Neural cell (in vitro differentiated cells): ENCODE data around the gene LPAR1. TPM values are rescaled to one million over a fixed set of nuclear protein-coding genes. Genes with fewer than 3 reads are reported as not detected.

ENCODE experiments used
- H2AFZ ChIP-seq: fragments of 200-600, 300-800 bp; sonication (generic), shearing (Covaris generic); 2 replicates; pipeline ENCODE4 v1.6.0; 2014; ENCODE audit warnings: low read depth, mild to moderate bottlenecking, antibody characterized with exemption, low read length, moderate library complexity
- H3F3A ChIP-seq: fragments of 200-600 bp; shearing (Covaris generic); 2 replicates; pipeline ENCODE4 v1.6.1; 2016; ENCODE audit warnings: mild to moderate bottlenecking, moderate library complexity, mixed read lengths, antibody characterized with exemption, low read length; ENCODE audit not compliant: insufficient read depth, poor library complexity, severe bottlenecking
- H3K27ac ChIP-seq: fragments of 200-600, 300-800 bp; sonication (generic), shearing (Covaris generic); 2 replicates; pipeline ENCODE4 v1.5.1; 2014; ENCODE audit warnings: mild to moderate bottlenecking, low read length, moderate library complexity
- H3K27me3 ChIP-seq: fragments of 300-800, 200-600 bp; sonication (generic), shearing (Covaris generic); 2 replicates; pipeline ENCODE4 v1.6.0; 2014; ENCODE audit warnings: mild to moderate bottlenecking, low read depth, low read length, moderate library complexity; ENCODE audit not compliant: insufficient read depth
- H3K36me3 ChIP-seq: fragments of 300-800, 200-600 bp; sonication (generic), shearing (Covaris generic); 2 replicates; pipeline ENCODE4 v1.5.1; 2014; ENCODE audit warnings: mild to moderate bottlenecking, antibody characterized with exemption, low read length, moderate library complexity; ENCODE audit not compliant: insufficient read depth
- H3K4me2 ChIP-seq: fragments of 300-800, 200-600 bp; sonication (generic), shearing (Covaris generic); 2 replicates; pipeline ENCODE4 v1.6.0; 2014; ENCODE audit warnings: mild to moderate bottlenecking, low read length
- H3K4me3 ChIP-seq: fragments of 300-800, 200-600 bp; sonication (generic), shearing (Covaris generic); 2 replicates; pipeline ENCODE4 v1.5.1; 2014; ENCODE audit warnings: mild to moderate bottlenecking, low read length, moderate library complexity
- H3K79me2 ChIP-seq: fragments of 200-600 bp; shearing (Covaris generic); replicated peaks from 2 replicates; pipeline ENCODE4 v1.6.0; 2014; ENCODE audit warnings: mild to moderate bottlenecking, low read length, moderate library complexity; ENCODE audit not compliant: insufficient read depth
- H3K9ac ChIP-seq: fragments of 300-800, 200-600 bp; sonication (generic), shearing (Covaris generic); 2 replicates; pipeline ENCODE4 v1.6.1; 2016; ENCODE audit warnings: mild to moderate bottlenecking, low read length, mixed read lengths
- H3K9me2 ChIP-seq: fragments of 200-600 bp; shearing (Covaris generic); 2 replicates; pipeline ENCODE4 v1.6.1; 2016; ENCODE audit warnings: mild to moderate bottlenecking, low read length, mixed read lengths; ENCODE audit not compliant: insufficient read depth
- H3K9me3 ChIP-seq: fragments of 200-600, 300-800 bp; sonication (generic), shearing (Covaris generic); 2 replicates; pipeline ENCODE4 v1.6.1; 2016; ENCODE audit warnings: mild to moderate bottlenecking, mixed run types, low read length, moderate library complexity, mixed read lengths
- H4K20me1 ChIP-seq: fragments of 200-600 bp; shearing (Covaris generic); 2 replicates; pipeline ENCODE4 v1.6.1; 2016; ENCODE audit warnings: mild to moderate bottlenecking, mixed run types; ENCODE audit not compliant: insufficient read depth
- CTCF ChIP-seq: fragments of 450-650 bp; IDR thresholded peaks from 2 replicates; pipeline ENCODE4 v1.5.1; 2014; ENCODE audit warnings: antibody characterized with exemption, mild to moderate bottlenecking, moderate library complexity; ENCODE audit not compliant: poor library complexity, severe bottlenecking
- EP300 ChIP-seq: fragments of 450-650 bp; conservative IDR thresholded peaks from 2 replicates; pipeline ENCODE4 v1.6.1; 2014; ENCODE audit warnings: antibody characterized with exemption, mild to moderate bottlenecking, moderate library complexity; ENCODE audit not compliant: poor library complexity, severe bottlenecking
- EZH2 ChIP-seq: fragments of 200-600, 300-800 bp; shearing (Covaris generic), sonication (generic); IDR thresholded peaks from 2 replicates; pipeline ENCODE4 v1.6.1; 2014; ENCODE audit warnings: antibody characterized with exemption, low read length, borderline replicate concordance, mild to moderate bottlenecking; ENCODE audit not compliant: insufficient read depth, poor library complexity, severe bottlenecking
- MXI1 ChIP-seq: fragments of 450-650 bp; conservative IDR thresholded peaks from 2 replicates; pipeline ENCODE4 v1.6.1; 2014; ENCODE audit warnings: antibody characterized with exemption, mild to moderate bottlenecking; ENCODE audit not compliant: poor library complexity, severe bottlenecking
- POLR2AphosphoS5 ChIP-seq: IDR thresholded peaks from 2 replicates; pipeline ENCODE4 v1.6.1; 2012
- RAD21 ChIP-seq: fragments of 450-650 bp; conservative IDR thresholded peaks from 2 replicates; pipeline ENCODE4 v1.6.1; 2014; ENCODE audit warnings: antibody characterized with exemption, mild to moderate bottlenecking, moderate library complexity
- REST ChIP-seq: IDR thresholded peaks from 2 replicates; pipeline ENCODE4 v1.6.1; 2012; ENCODE audit warnings: borderline replicate concordance
- SMC3 ChIP-seq: fragments of 450-650 bp; conservative IDR thresholded peaks from 2 replicates; pipeline ENCODE4 v1.6.1; 2014; ENCODE audit warnings: antibody characterized with exemption, mild to moderate bottlenecking, moderate library complexity; ENCODE audit not compliant: poor library complexity
- TAF1 ChIP-seq: IDR thresholded peaks from 2 replicates; pipeline ENCODE4 v1.6.1; 2012; ENCODE audit warnings: low read depth
- polyA plus RNA-seq: library from polyadenylated mRNA; depleted of rRNA; stranded (reverse); fragments of >200 nt; gene quantifications from 2 replicates; pipeline ENCODE4 v1.2.3, GENCODE V29; 2014

Gene LPAR1
- polyA plus RNA-seq, 1 donor from 2014 or later = 0.54 TPM

- no peaks in the 10 kb centered on the region for H3K27me3 ChIP-seq
- H3K4me3 ChIP-seq = no peak overlapping the region
- H3K36me3 ChIP-seq = no peaks in the 10 kb centered on the region
- H2AFZ ChIP-seq = no peak overlapping the region
- H3K27ac ChIP-seq = no peak overlapping the region
- H3F3A ChIP-seq = no peaks in the 10 kb centered on the region
- no peaks in the 10 kb centered on the region for H3K9me2 ChIP-seq
- H3K9ac ChIP-seq = no peak overlapping the region
- H3K9me3 ChIP-seq = peaks cover 3% of the 10 kb centered on the region
- TF ChIP-seq EZH2 (no peak), CTCF (no peak), SMC3 (no peak), EP300 (no peak), RAD21 (no peak), POLR2AphosphoS5 (no peak)
- no peak overlapping the region for H3K4me2 ChIP-seq
- no peaks in the 10 kb centered on the region for H3K79me2 ChIP-seq
- H4K20me1 ChIP-seq = no peaks in the 10 kb centered on the region
Observed at GRCh38 chr9:110835404-110835803, 202.9 kb downstream of the LPAR1 start.

GRCh38 chr9:110832926-110833325 is 205.3 kb downstream of the LPAR1 start:
- Histone ChIP-seq H3K9me2 (no peaks in the 10 kb centered on the region), H3F3A (no peaks in the 10 kb centered on the region), H2AFZ (no peak overlapping the region), H3K27me3 (no peaks in the 10 kb centered on the region), H3K9me3 (peaks cover 3% of the 10 kb centered on the region), H3K4me2 (no peak overlapping the region), H3K79me2 (no peaks in the 10 kb centered on the region), H3K4me3 (no peak overlapping the region), H3K36me3 (no peaks in the 10 kb centered on the region), H3K9ac (no peak overlapping the region), H3K27ac (no peak overlapping the region), H4K20me1 (no peaks in the 10 kb centered on the region)
- TF ChIP-seq TAF1 = no peak
- TF ChIP-seq EP300 = no peak
- no peak for TF ChIP-seq EZH2
- TF ChIP-seq SMC3 = no peak
- TF ChIP-seq RAD21 = no peak
- TF ChIP-seq POLR2AphosphoS5 = no peak

GRCh38 chr9:110830495-110830894 is 207.8 kb downstream of the LPAR1 start:
- H3K9ac ChIP-seq = no peak overlapping the region
- TF ChIP-seq CTCF (no peak), MXI1 (no peak), SMC3 (no peak), EP300 (no peak), REST (no peak), POLR2AphosphoS5 (no peak), EZH2 (no peak), TAF1 (no peak), RAD21 (no peak)
- no peaks in the 10 kb centered on the region for H3K36me3 ChIP-seq
- no peaks in the 10 kb centered on the region for H3K9me2 ChIP-seq
- H3K9me3 ChIP-seq = no peaks in the 10 kb centered on the region
- no peaks in the 10 kb centered on the region for H3F3A ChIP-seq
- no peaks in the 10 kb centered on the region for H3K79me2 ChIP-seq
- H3K27me3 ChIP-seq = no peaks in the 10 kb centered on the region
- H3K27ac ChIP-seq = no peak overlapping the region
- no peak overlapping the region for H3K4me3 ChIP-seq
- no peak overlapping the region for H3K4me2 ChIP-seq
- H2AFZ ChIP-seq = no peak overlapping the region
- no peaks in the 10 kb centered on the region for H4K20me1 ChIP-seq
